K562 (cell line): ENCODE results near the gene MAP3K14. TPM values are rescaled to one million over a fixed set of nuclear protein-coding genes. Genes with fewer than 3 reads are reported as not detected.
A peak's percentile ranks its signal among the peaks of the same experiment; 100 is the strongest.

Source experiments
- BRF2 ChIP-seq: IDR thresholded peaks from 3 replicates; pipeline ENCODE4 v1.6.1; 2011; ENCODE audit warnings: borderline replicate concordance, mild to moderate bottlenecking; ENCODE audit not compliant: insufficient read length, insufficient read depth
- CBFA2T3 ChIP-seq: fragments of 450-650 bp; IDR thresholded peaks from 2 replicates; pipeline ENCODE4 v1.6.1; 2017
- COPS2 ChIP-seq: fragments of 450-650 bp; conservative IDR thresholded peaks from 2 replicates; pipeline ENCODE4 v1.6.1; 2016; ENCODE audit warnings: mild to moderate bottlenecking, moderate library complexity
- CUX1 ChIP-seq: fragments of 200-800 bp; sonication (Bioruptor generic); IDR thresholded peaks from 2 replicates; pipeline ENCODE4 v1.6.1; 2016; ENCODE audit warnings: missing genetic modification characterization, missing compliant biosample characterization
- GABPB1 ChIP-seq: sonication (generic); formaldehyde crosslinking; IDR thresholded peaks from 2 replicates; pipeline ENCODE4 v1.8.0; 2022; ENCODE audit warnings: mild to moderate bottlenecking, missing genetic modification reagents
- JUN ChIP-seq, 2 experiments: sonication (generic) in 1 of 2; formaldehyde crosslinking in 1 of 2; IDR thresholded peaks; 2 replicates each; pipeline versions ENCODE4 v1.6.1 to v1.8.0; 2012 to 2022; ENCODE audit warnings: borderline replicate concordance in 2 of 2, mild to moderate bottlenecking in 2 of 2, improper control_type of control experiment in 1 of 2, low read depth in 1 of 2, low read length in 1 of 2, missing genetic modification reagents in 1 of 2
- MLX ChIP-seq, 2 experiments: fragments of 450-650 bp in 1 of 2; sonication (generic) in 1 of 2; formaldehyde crosslinking; conservative IDR thresholded peaks; 2 replicates each; pipeline versions ENCODE4 v1.4.0 to v1.8.1; 2020 to 2022; ENCODE audit warnings: mild to moderate bottlenecking in 1 of 2, missing genetic modification reagents in 1 of 2
- MTF1 ChIP-seq: fragments of 250-450 bp; sonication (Bioruptor Pico); IDR thresholded peaks from 2 replicates; pipeline ENCODE4 v1.9.0; 2021; ENCODE audit warnings: moderate library complexity, mild to moderate bottlenecking, inconsistent platforms, borderline replicate concordance
- MXI1 ChIP-seq: IDR thresholded peaks from 2 replicates; pipeline ENCODE4 v1.6.1; 2011; ENCODE audit warnings: low read depth, mild to moderate bottlenecking, improper control_type of control experiment, low read length
- PHF20 ChIP-seq: fragments of 450-650 bp; IDR thresholded peaks from 2 replicates; pipeline ENCODE4 v1.6.1; 2018; ENCODE audit not compliant: partially characterized antibody
- POLR2A ChIP-seq: fragments of 450-650 bp; conservative IDR thresholded peaks from 2 replicates; pipeline ENCODE4 v1.6.1; 2016
- SMARCA4 ChIP-seq: fragments of 450-650 bp; IDR thresholded peaks from 2 replicates; pipeline ENCODE4 v1.6.1; 2016
- STAT5A ChIP-seq: IDR thresholded peaks from 2 replicates; pipeline ENCODE4 v1.6.1; 2012; ENCODE audit warnings: low read length, inconsistent platforms, borderline replicate concordance
- TCF7 ChIP-seq: sonication (generic); IDR thresholded peaks from 2 replicates; pipeline ENCODE4 v1.6.1; 2016; ENCODE audit warnings: antibody characterized with exemption, borderline replicate concordance
- TRIM24 ChIP-seq, 2 experiments: fragments of 450-650 bp; IDR thresholded peaks; 2 replicates each; pipeline ENCODE4 v1.6.1; 2016
- ZNF12 ChIP-seq: sonication (generic); formaldehyde crosslinking; IDR thresholded peaks from 2 replicates; pipeline ENCODE4 v1.4.0; 2020; ENCODE audit warnings: mild to moderate bottlenecking, missing genetic modification reagents
- ZNF507 ChIP-seq: conservative IDR thresholded peaks from 2 replicates; pipeline ENCODE4 v1.6.1; 2017; ENCODE audit warnings: missing genetic modification characterization, missing compliant biosample characterization
- ZNF511 ChIP-seq: sonication (generic); formaldehyde crosslinking; IDR thresholded peaks from 2 replicates; pipeline ENCODE4 v1.8.0; 2022; ENCODE audit warnings: mild to moderate bottlenecking, missing genetic modification reagents
- ZNF639 ChIP-seq, 2 experiments: fragments of 200-800 bp in 1 of 2; sonication (Bioruptor generic) in 1 of 2; sonication (generic) in 1 of 2; formaldehyde crosslinking in 1 of 2; IDR thresholded peaks in 1 of 2; conservative IDR thresholded peaks in 1 of 2; 2 replicates each; pipeline versions ENCODE4 v1.5.0 to v1.6.1; 2016 to 2020; ENCODE audit warnings: missing compliant biosample characterization in 1 of 2, missing genetic modification characterization in 1 of 2, missing genetic modification reagents in 1 of 2
- polyA plus RNA-seq, 8 experiments: library from polyadenylated mRNA; depleted of rRNA in 4 of 8; stranded (reverse) in 5 of 8; unstranded in 3 of 8; fragments of >200 nt; fragmentation: Nextera tagmentation in 2 of 8; fragmentation: Illumina TruSeq in 1 of 8; extraction: Ambion mirVana in 2 of 8; extraction: Trizol in 1 of 8; gene quantifications; 2 replicates each; pipeline versions ENCODE4 v1.2.1 to v1.2.3, GENCODE V29; 2011 to 2014; ENCODE audit warnings: inconsistent platforms in 1 of 8, missing spikeins in 1 of 8
- total RNA-seq, 7 experiments: library from RNA; depleted of rRNA in 6 of 7; stranded (reverse); fragments of >200 nt in 6 of 7; fragmentation: Illumina TruSeq in 2 of 7; extraction: Trizol in 2 of 7; gene quantifications; 2 replicates each; pipeline versions ENCODE4 v1.2.1 to v1.2.3, GENCODE V29; 2011 to 2021; ENCODE audit warnings: low replicate concordance in 1 of 7

MAP3K14 gene
- total and polyA plus RNA-seq, 9 of the 15 experiments (the other 6 are each of a cell fraction or from before 2014, with no cell fraction given): 0.45 to 8.7 (median 3.2) TPM

- no peak for TF ChIP-seq MLX (CRISPR knock-in tag; conservative IDR thresholded peaks at IDR 0.05)
- peak; percentile 30 for TF ChIP-seq PHF20
- TF ChIP-seq ZNF511: no peak
- TF ChIP-seq TCF7: no peak
- no peak for TF ChIP-seq GABPB1 (CRISPR knock-in tag)
- no peak for TF ChIP-seq ZNF507 (tag)
- TF ChIP-seq COPS2: no peak
- TF ChIP-seq SMARCA4: peak; percentile 72
- no peak for TF ChIP-seq ZNF12 (CRISPR knock-in tag)
- no peak for TF ChIP-seq MXI1
- peak; percentile 17 to 20; a peak in 1 of 4 replicates for TF ChIP-seq TRIM24 (IDR thresholded peaks at IDR 0.05)
- TF ChIP-seq JUN (IDR thresholded peaks at IDR 0.05; ENCODE audit: borderline replicate concordance, low read depth, low read length): peak; percentile 88
- no peak for TF ChIP-seq JUN (CRISPR knock-in tag; IDR thresholded peaks at IDR 0.05; ENCODE audit: borderline replicate concordance)
- no peak for TF ChIP-seq ZNF639 (CRISPR knock-in tag; conservative IDR thresholded peaks at IDR 0.05 in 1 of 2, IDR thresholded peaks at IDR 0.05 in 1 of 2)
- TF ChIP-seq CBFA2T3: peak; percentile 78
- TF ChIP-seq STAT5A: no peak
- TF ChIP-seq POLR2A: no peak
- TF ChIP-seq CUX1 (CRISPR knock-in tag): no peak
- TF ChIP-seq BRF2: no peak
- TF ChIP-seq MTF1 (CRISPR knock-in tag): no peak
Measured at GRCh38 chr17:45293413-45294211, 23.2 kb downstream of the MAP3K14 start (continued).
